ENCODE measurements around the gene CLOCK. TPM values are rescaled to one million over a fixed set of nuclear protein-coding genes. Genes with fewer than 3 reads are reported as not detected.
A peak's percentile ranks its signal among the peaks of the same experiment; 100 is the strongest.

Gene CLOCK
- polyA plus RNA-seq, 1 donor from 2014 or later, result 4.3 TPM

- Mint-ChIP-seq H3K4me1 (peaks cover 7 to 15% (median 9%) of the 10 kb centered on the region in 3 donors), H3K36me3 (peaks cover 9% of the 10 kb centered on the region), H3K4me3 (no peak overlapping the region), H3K9me3 (no peaks in the 10 kb centered on the region), H3K27ac (no peak overlapping the region), H3K27me3 (no peaks in the 10 kb centered on the region)
Measured at GRCh38 chr4:55439023-55439422, 107.7 kb downstream of the CLOCK start.

DNA sequence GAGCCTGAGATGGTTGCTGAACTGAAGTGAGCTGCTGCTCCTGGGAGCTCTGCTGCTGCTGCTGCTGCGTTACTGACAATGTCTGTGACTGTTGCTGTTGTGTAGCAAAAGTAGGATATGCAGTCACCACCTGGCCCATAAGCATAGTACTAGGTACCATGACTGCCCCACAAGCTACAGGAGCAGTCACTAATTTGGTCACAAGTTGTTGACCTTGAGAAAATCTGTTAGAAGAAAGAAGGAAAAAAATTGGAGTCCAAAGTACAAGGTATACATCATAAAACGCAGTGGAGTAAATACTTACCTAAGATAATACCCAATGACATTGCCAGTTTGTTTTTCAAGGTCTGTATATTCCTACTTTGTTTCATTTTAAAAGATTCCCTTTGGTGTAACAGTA is 108.4 kb downstream of the CLOCK start:
- Mint-ChIP-seq H3K4me3 (no peak overlapping the region), H3K27ac (no peak overlapping the region), H3K36me3 (peaks cover 9% of the 10 kb centered on the region), H3K4me1 (peaks cover 7 to 15% (median 9%) of the 10 kb centered on the region in 3 donors), H3K27me3 (no peaks in the 10 kb centered on the region), H3K9me3 (no peaks in the 10 kb centered on the region)

DNA sequence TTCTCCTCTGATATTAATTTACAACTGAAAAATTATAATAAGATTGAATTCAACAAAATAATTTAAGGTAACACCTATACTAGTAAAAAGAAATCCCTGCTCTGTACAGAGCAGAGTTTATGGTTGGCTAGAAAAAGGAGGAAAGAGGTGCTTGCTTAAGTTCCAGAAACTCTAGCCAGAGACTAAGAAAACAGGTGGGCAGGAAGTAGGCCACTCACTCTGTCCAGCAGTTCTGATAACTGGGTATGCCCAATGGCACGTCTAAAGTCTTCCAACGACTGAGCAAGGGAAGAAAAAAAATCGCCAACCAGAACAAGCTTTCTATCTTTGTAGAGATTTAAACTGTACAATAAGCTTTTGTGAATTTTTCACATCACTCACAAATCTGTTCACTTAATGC is 108.9 kb downstream of the CLOCK start:
- H3K36me3 Mint-ChIP-seq, result peaks cover 9% of the 10 kb centered on the region
- H3K9me3 Mint-ChIP-seq, result no peaks in the 10 kb centered on the region
- H3K4me1 Mint-ChIP-seq, result peaks cover 7 to 15% (median 9%) of the 10 kb centered on the region in 3 donors
- no peak overlapping the region for H3K4me3 Mint-ChIP-seq
- H3K27me3 Mint-ChIP-seq, result no peaks in the 10 kb centered on the region
- H3K27ac Mint-ChIP-seq, result no peak overlapping the region

DNA sequence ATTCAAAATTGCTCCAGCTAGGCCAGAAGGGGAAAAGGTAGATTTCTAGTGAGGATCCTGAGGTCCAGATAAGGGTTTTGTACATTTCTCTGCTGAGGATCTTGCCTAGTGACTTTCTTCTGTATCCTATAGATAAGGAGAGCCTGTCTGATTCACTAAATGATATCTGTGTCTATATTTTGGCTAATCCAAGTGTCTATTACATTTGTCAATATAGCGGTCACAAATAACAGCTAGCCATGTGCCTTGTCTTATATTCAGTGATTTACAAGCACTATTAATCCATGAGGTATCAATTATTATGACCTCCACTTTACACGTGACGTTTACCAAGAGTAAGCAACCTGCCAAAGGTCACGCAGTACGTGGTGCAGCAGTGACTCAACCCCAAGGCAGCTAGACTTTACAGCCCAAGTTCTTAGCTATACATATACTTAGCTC is 109.3 kb downstream of the CLOCK start:
- Mint-ChIP-seq H3K36me3 (peaks cover 9% of the 10 kb centered on the region), H3K4me1 (peaks cover 7 to 15% (median 9%) of the 10 kb centered on the region in 3 donors), H3K27ac (no peak overlapping the region), H3K27me3 (no peaks in the 10 kb centered on the region), H3K9me3 (no peaks in the 10 kb centered on the region), H3K4me3 (no peak overlapping the region)

DNA sequence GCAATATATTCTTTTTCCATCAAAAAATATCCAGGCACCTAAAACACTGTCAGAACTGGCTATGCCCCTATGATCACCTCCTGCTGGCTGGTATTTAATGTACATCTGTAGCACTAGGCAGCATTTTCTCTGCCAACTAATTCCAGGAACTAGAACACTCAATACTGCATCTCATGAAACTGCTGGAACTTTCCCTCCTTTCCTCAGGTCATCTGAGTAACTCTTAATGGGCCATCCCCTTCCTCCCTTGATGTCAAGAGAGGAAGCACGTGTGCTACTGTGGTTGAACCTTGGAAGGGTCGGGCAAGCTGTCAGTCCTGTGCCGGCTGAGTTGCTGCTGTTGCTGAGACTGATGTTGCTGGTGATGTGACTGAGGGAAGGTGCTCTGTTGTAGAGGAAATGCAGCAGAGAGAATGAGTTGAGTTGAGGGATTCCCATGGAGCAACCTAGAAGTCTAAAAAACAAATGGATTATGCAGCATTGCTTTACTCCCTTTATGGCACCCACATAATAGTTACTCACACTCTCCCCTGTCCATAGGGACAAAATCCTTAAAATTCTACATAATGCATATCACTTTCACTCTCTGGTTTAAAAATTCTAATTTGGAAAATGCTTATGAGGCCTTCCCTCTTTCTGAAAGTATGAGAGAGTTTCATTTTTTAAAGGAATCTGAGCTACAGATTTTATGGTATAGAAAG is 111.4 kb downstream of the CLOCK start:
- Mint-ChIP-seq H3K27me3 (no peaks in the 10 kb centered on the region), H3K9me3 (no peaks in the 10 kb centered on the region), H3K27ac (peak overlapping the region in 1 of 3 donors; percentile 57), H3K4me3 (no peak overlapping the region), H3K36me3 (peaks cover 3% of the 10 kb centered on the region), H3K4me1 (peaks cover 2 to 10% (median 4%) of the 10 kb centered on the region in 3 donors)

DNA sequence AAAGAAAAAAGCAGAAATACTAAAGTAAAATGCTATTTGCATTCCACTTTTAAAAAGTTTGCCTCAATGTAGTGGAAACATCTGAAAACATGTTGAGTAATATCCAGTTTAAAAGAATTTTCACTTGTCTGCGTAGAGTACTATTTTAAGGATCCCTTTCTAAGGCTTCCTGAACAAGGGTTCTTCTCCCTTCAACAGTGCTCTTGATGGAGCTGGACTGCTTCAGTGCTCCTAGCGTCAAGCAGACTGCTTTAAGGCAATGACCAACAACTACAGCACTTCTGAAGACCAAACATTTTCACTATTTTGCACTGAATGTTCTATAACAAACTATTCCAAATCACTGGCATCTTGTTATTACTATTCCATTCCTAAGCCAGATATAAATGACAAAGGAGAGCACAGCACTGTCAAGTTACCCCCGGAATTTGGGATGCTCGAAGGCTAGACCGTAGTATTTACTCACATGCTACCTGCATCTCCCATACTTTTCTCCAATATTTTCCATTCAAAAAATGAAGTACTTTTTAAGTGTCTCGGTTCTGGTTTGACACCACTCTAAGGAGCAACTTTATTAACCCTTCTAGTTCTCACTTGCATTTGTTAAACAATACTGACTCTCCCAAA is 114.9 kb downstream of the CLOCK start:
- Mint-ChIP-seq H3K27ac (no peak overlapping the region), H3K4me1 (peaks cover 0 to 8% (median 4%) of the 10 kb centered on the region in 3 donors), H3K27me3 (no peaks in the 10 kb centered on the region), H3K4me3 (no peak overlapping the region), H3K36me3 (peaks cover 1% of the 10 kb centered on the region), H3K9me3 (no peaks in the 10 kb centered on the region)

DNA sequence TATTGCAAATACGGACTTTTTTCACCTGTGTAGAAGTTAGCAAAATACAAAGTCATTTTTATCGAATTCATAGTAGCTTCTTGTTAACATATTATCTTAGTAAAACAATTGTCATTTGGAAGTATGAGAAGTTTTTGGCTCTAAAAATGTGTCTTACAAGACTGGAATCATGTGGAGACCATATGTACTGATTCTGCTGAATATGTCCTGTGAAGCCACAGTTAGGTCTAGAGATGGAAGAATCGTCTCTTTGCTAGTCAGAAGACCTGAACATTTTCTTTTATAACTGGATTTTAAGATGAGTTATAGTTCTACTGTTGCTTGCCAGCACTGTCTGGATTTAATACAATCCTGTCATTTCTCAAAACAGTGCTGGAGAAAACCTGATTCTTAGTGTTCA is 121.9 kb downstream of the CLOCK start:
- peaks cover 9% of the 10 kb centered on the region for H3K36me3 Mint-ChIP-seq
- peaks cover 0 to 5% (median 0%) of the 10 kb centered on the region in 3 donors for H3K4me1 Mint-ChIP-seq
- no peaks in the 10 kb centered on the region for H3K9me3 Mint-ChIP-seq
- no peak overlapping the region for H3K4me3 Mint-ChIP-seq
- no peaks in the 10 kb centered on the region for H3K27me3 Mint-ChIP-seq
- H3K27ac Mint-ChIP-seq, result peak overlapping the region in 1 of 3 donors; percentile 21

- Mint-ChIP-seq H3K9me3 (no peaks in the 10 kb centered on the region), H3K27ac (no peak overlapping the region), H3K4me3 (no peak overlapping the region), H3K27me3 (no peaks in the 10 kb centered on the region), H3K36me3 (peaks cover 1% of the 10 kb centered on the region), H3K4me1 (peaks cover 2 to 4% (median 4%) of the 10 kb centered on the region in 3 donors)
Measured at GRCh38 chr4:55416176-55416575, 130.5 kb downstream of the CLOCK start.

DNA sequence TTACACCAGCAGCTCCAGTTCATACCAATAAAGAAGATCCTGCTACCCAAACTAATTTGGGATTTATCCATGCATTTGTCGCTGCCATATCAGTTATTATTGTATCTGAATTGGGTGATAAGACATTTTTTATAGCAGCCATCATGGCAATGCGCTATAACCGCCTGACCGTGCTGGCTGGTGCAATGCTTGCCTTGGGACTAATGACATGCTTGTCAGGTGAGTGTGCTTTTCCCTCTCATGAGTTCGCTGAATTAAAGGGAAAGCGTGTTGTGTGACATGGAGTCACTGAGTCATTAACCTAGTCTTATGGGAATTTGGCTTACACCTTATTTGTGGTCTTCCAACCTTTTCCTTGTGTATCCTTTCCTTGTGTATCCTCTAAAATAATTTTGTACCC is 135.1 kb downstream of the CLOCK start:
- peaks cover 16 to 29% (median 20%) of the 10 kb centered on the region in 3 donors for H3K4me1 Mint-ChIP-seq

GRCh38 chr4:55410431-55410830 is 136.3 kb downstream of the CLOCK start:
- Mint-ChIP-seq H3K27me3 (no peaks in the 10 kb centered on the region), H3K4me1 (peaks cover 22 to 37% (median 25%) of the 10 kb centered on the region in 3 donors), H3K27ac (peak overlapping the region; percentile 40 to 81 (median 74)), H3K36me3 (no peaks in the 10 kb centered on the region), H3K4me3 (no peak overlapping the region), H3K9me3 (no peaks in the 10 kb centered on the region)

More for the DNA sequence above, 135.1 kb downstream of the CLOCK start:
- H3K27ac Mint-ChIP-seq, result peak overlapping the region in 1 of 3 donors; percentile 7
- H3K4me3 Mint-ChIP-seq, result no peak overlapping the region
- H3K36me3 Mint-ChIP-seq, result no peaks in the 10 kb centered on the region
- no peaks in the 10 kb centered on the region for H3K27me3 Mint-ChIP-seq
- H3K9me3 Mint-ChIP-seq, result no peaks in the 10 kb centered on the region

DNA sequence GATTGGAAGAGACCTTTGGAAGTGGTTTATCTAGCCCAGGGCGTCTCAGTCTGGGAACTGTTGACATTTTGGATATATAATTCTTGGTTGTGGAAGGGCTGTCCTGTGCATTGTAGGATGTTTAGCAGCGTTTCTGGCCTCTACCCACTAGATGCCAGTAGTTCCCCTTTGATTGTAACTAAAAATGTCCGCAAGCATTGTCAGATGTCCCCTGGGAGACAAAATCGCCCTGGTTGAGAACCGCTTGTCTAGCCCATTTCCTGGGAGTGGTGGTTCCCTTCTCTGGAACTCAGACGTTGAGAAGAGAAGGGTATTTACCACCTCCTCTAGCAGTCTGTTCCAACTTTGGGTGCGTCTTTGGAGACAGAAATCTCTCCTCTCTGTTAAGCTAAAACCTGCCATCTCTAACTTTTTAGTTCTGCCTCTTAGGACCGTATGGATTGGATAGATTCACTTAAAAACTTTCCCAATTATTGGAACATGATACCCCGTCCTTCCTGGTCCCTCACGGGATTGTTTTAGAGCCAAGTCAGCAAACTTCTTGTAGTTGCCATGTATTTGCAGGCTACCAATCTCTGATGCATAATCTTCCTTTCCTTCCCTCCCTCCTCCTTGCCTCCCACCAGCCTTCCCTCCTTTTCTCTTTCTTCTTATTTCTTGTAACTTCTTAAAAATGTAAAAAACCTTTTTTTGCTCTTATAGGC is 137.1 kb downstream of the CLOCK start:
- Mint-ChIP-seq H3K4me1 (peaks cover 23 to 38% (median 25%) of the 10 kb centered on the region in 3 donors), H3K9me3 (no peaks in the 10 kb centered on the region), H3K4me3 (peak overlapping the region in 1 of 4 donors; percentile 49), H3K27ac (peak overlapping the region; percentile 40 to 81 (median 74)), H3K27me3 (no peaks in the 10 kb centered on the region), H3K36me3 (no peaks in the 10 kb centered on the region)

GRCh38 chr4:55407764-55408163 is 138.9 kb downstream of the CLOCK start:
- Mint-ChIP-seq H3K4me3 (no peak overlapping the region), H3K27me3 (no peaks in the 10 kb centered on the region), H3K36me3 (no peaks in the 10 kb centered on the region), H3K27ac (no peak overlapping the region), H3K9me3 (no peaks in the 10 kb centered on the region), H3K4me1 (peaks cover 27 to 42% (median 29%) of the 10 kb centered on the region in 3 donors)

GRCh38 chr4:55407119-55407518 is 139.6 kb downstream of the CLOCK start:
- Mint-ChIP-seq H3K4me1 (peaks cover 27 to 42% (median 29%) of the 10 kb centered on the region in 3 donors), H3K9me3 (no peaks in the 10 kb centered on the region), H3K27me3 (no peaks in the 10 kb centered on the region), H3K27ac (peak overlapping the region in 1 of 3 donors; percentile 50), H3K4me3 (no peak overlapping the region), H3K36me3 (no peaks in the 10 kb centered on the region)

DNA sequence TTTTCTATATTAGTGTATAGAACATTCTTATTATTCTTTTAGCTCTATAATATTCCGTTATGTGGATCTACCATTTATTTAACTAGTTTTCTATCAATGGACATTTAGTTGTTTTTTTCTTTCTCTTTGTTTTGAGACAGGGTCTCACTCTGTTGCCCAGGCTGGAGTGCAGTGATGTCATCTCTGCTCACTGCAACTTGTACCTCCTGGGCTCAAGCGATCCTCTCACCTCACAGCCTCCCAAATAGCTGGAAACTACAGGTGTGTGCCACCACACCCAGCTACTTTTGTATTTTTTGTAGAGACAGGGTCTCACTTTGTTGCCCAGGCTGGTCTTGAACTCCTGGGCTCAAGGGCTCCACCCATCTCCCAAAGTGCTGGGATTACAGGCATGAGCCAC is 140.2 kb downstream of the CLOCK start:
- H3K36me3 Mint-ChIP-seq, result no peaks in the 10 kb centered on the region
- no peak overlapping the region for H3K4me3 Mint-ChIP-seq
- H3K9me3 Mint-ChIP-seq, result no peaks in the 10 kb centered on the region
- H3K27ac Mint-ChIP-seq, result peak overlapping the region in 2 of 3 donors; percentile 25 to 50
- no peaks in the 10 kb centered on the region for H3K27me3 Mint-ChIP-seq
- H3K4me1 Mint-ChIP-seq, result peaks cover 27 to 38% (median 28%) of the 10 kb centered on the region in 3 donors

DNA sequence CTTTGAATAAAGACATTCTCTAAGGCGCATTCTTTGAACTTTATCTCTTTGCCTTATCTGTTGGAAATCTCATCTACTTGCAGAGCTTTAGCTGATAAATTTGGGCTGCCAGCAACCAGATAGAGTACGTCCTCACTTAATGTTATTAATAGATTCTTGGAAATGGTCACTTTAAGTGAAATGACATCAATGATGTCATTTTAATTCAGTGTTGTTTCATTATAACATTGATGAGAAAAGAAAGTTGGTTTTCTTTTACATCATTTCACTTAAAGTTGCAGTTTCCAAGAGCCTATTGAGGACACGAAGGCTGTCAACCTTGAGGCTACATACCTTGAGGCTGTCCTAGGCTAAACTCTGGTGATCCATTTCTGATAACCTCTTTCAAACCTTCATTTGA is 141.6 kb downstream of the CLOCK start:
- Mint-ChIP-seq H3K4me1 (peaks cover 28 to 43% (median 34%) of the 10 kb centered on the region in 3 donors), H3K36me3 (peaks cover 4% of the 10 kb centered on the region), H3K27ac (no peak overlapping the region), H3K4me3 (no peak overlapping the region), H3K27me3 (no peaks in the 10 kb centered on the region), H3K9me3 (no peaks in the 10 kb centered on the region)
